HepG2 (cell line): ENCODE results near the gene CSNK1D. TPM values are rescaled to one million over a fixed set of nuclear protein-coding genes. Genes with fewer than 3 reads are reported as not detected.

Experiments used
- CEBPG ChIP-seq: IDR thresholded peaks from 2 replicates; pipeline ENCODE4 v1.6.1; 2016
- E2F2 ChIP-seq: sonication (generic); formaldehyde crosslinking; IDR thresholded peaks from 2 replicates; pipeline ENCODE4 v1.4.0; 2020; ENCODE audit warnings: missing genetic modification reagents, borderline replicate concordance
- FOSL2 ChIP-seq: sonication (generic); formaldehyde crosslinking; IDR thresholded peaks from 2 replicates; pipeline ENCODE4 v1.4.0; 2020; ENCODE audit warnings: missing genetic modification reagents
- IRF2 ChIP-seq: IDR thresholded peaks from 2 replicates; pipeline ENCODE4 v1.6.1; 2018; ENCODE audit warnings: missing genetic modification reagents, missing compliant biosample characterization
- ISL2 ChIP-seq: sonication (generic); formaldehyde crosslinking; IDR thresholded peaks from 2 replicates; pipeline ENCODE4 v1.5.0; 2020; ENCODE audit warnings: missing genetic modification reagents
- MAF1 ChIP-seq: sonication (generic); formaldehyde crosslinking; IDR thresholded peaks from 2 replicates; pipeline ENCODE4 v1.5.0; 2020; ENCODE audit warnings: missing genetic modification reagents, borderline replicate concordance
- POGZ ChIP-seq: sonication (generic); formaldehyde crosslinking; IDR thresholded peaks from 2 replicates; pipeline ENCODE4 v1.4.0; 2020; ENCODE audit warnings: mild to moderate bottlenecking, missing genetic modification reagents
- SALL2 ChIP-seq: sonication (generic); formaldehyde crosslinking; IDR thresholded peaks from 2 replicates; pipeline ENCODE4 v1.8.1; 2023; ENCODE audit warnings: mild to moderate bottlenecking, missing genetic modification reagents, inconsistent platforms
- ZFP90 ChIP-seq: sonication (generic); formaldehyde crosslinking; IDR thresholded peaks from 2 replicates; pipeline ENCODE4 v1.8.0; 2022; ENCODE audit warnings: missing genetic modification reagents, mild to moderate bottlenecking, inconsistent platforms, borderline replicate concordance
- ZNF205 ChIP-seq: IDR thresholded peaks from 2 replicates; pipeline ENCODE4 v1.6.1; 2018; ENCODE audit warnings: missing biosample characterization, missing genetic modification reagents
- ZNF225 ChIP-seq: sonication (generic); formaldehyde crosslinking; IDR thresholded peaks from 2 replicates; pipeline ENCODE4 v1.4.0; 2020; ENCODE audit warnings: mild to moderate bottlenecking, missing genetic modification reagents
- ZNF296 ChIP-seq: sonication (generic); formaldehyde crosslinking; conservative IDR thresholded peaks from 2 replicates; pipeline ENCODE4 v1.5.0; 2020; ENCODE audit warnings: mild to moderate bottlenecking, missing genetic modification reagents
- ZNF572 ChIP-seq: sonication (generic); formaldehyde crosslinking; IDR thresholded peaks from 2 replicates; pipeline ENCODE4 v1.5.1; 2020; ENCODE audit warnings: mild to moderate bottlenecking, missing genetic modification reagents
- ZNF850 ChIP-seq: sonication (generic); formaldehyde crosslinking; conservative IDR thresholded peaks from 2 replicates; pipeline ENCODE4 v1.9.0; 2021; ENCODE audit warnings: mild to moderate bottlenecking, missing genetic modification reagents
- ZSCAN5A ChIP-seq: sonication (generic); formaldehyde crosslinking; IDR thresholded peaks from 2 replicates; pipeline ENCODE4 v1.8.0; 2022; ENCODE audit warnings: mild to moderate bottlenecking, missing genetic modification reagents, borderline replicate concordance
- polyA plus RNA-seq, 8 experiments: library from polyadenylated mRNA; depleted of rRNA in 3 of 8; stranded (reverse) in 7 of 8; unstranded in 1 of 8; fragments of >200 nt; fragmentation: Illumina TruSeq in 4 of 8; extraction: Trizol in 4 of 8; gene quantifications; 2 replicates each; pipeline versions ENCODE4 v1.2.1 to v1.2.3, GENCODE V29; 2011 to 2016; ENCODE audit warnings: low read depth in 4 of 8, missing spikeins in 1 of 8, mixed read lengths in 1 of 8; ENCODE audit not compliant: insufficient read depth in 1 of 8
- total RNA-seq, 5 experiments: library from RNA; depleted of rRNA; stranded (reverse); fragments of >200 nt; fragmentation: Illumina TruSeq; extraction: Trizol; gene quantifications; 2 replicates each; pipeline ENCODE4 v1.2.3, GENCODE V29; 2016; ENCODE audit warnings: low read depth in 1 of 5
- TF ChIP-seq, protein P1 (sequence below): sonication (generic); formaldehyde crosslinking; IDR thresholded peaks from 2 replicates; pipeline ENCODE4 v1.4.0; 2020; ENCODE audit warnings: mild to moderate bottlenecking, missing genetic modification reagents, borderline replicate concordance
- TF ChIP-seq, protein P2 (sequence below): sonication (generic); formaldehyde crosslinking; IDR thresholded peaks from 2 replicates; pipeline ENCODE4 v1.8.0; 2022; ENCODE audit warnings: mild to moderate bottlenecking, missing genetic modification reagents, moderate library complexity
- TF ChIP-seq, protein P3 (sequence below): sonication (generic); formaldehyde crosslinking; IDR thresholded peaks from 2 replicates; pipeline ENCODE4 v1.4.0; 2020; ENCODE audit warnings: missing genetic modification reagents

The CSNK1D gene
- total and polyA plus RNA-seq, 2 of the 13 experiments (the other 11 are each of a cell fraction or from before 2014, with no cell fraction given), result 31.5 to 128 TPM

GRCh38 chr17:82226809-82227628 lies 46.5 kb downstream of the CSNK1D start (continued):
- TF ChIP-seq ISL2 (CRISPR knock-in tag) (no peak), ZNF850 (no peak), FOSL2 (CRISPR knock-in tag) (peak; percentile 65), CEBPG (CRISPR knock-in tag) (no peak), POGZ (CRISPR knock-in tag) (peak; percentile 47; the same call in 1 of the 2 replicates), MAF1 (CRISPR knock-in tag) (no peak), E2F2 (CRISPR knock-in tag) (no peak), ZSCAN5A (CRISPR knock-in tag) (no peak), ZNF205 (CRISPR knock-in tag) (no peak), ZNF296 (CRISPR knock-in tag) (no peak), ZNF572 (no peak), ZFP90 (no peak), SALL2 (CRISPR knock-in tag) (no peak), ZNF225 (0 out of 2 replicates have a peak, but pooled peaks have one; percentile 14), IRF2 (CRISPR knock-in tag) (no peak; the same call in 1 of the 2 replicates)
- TF ChIP-seq, protein P1, sequence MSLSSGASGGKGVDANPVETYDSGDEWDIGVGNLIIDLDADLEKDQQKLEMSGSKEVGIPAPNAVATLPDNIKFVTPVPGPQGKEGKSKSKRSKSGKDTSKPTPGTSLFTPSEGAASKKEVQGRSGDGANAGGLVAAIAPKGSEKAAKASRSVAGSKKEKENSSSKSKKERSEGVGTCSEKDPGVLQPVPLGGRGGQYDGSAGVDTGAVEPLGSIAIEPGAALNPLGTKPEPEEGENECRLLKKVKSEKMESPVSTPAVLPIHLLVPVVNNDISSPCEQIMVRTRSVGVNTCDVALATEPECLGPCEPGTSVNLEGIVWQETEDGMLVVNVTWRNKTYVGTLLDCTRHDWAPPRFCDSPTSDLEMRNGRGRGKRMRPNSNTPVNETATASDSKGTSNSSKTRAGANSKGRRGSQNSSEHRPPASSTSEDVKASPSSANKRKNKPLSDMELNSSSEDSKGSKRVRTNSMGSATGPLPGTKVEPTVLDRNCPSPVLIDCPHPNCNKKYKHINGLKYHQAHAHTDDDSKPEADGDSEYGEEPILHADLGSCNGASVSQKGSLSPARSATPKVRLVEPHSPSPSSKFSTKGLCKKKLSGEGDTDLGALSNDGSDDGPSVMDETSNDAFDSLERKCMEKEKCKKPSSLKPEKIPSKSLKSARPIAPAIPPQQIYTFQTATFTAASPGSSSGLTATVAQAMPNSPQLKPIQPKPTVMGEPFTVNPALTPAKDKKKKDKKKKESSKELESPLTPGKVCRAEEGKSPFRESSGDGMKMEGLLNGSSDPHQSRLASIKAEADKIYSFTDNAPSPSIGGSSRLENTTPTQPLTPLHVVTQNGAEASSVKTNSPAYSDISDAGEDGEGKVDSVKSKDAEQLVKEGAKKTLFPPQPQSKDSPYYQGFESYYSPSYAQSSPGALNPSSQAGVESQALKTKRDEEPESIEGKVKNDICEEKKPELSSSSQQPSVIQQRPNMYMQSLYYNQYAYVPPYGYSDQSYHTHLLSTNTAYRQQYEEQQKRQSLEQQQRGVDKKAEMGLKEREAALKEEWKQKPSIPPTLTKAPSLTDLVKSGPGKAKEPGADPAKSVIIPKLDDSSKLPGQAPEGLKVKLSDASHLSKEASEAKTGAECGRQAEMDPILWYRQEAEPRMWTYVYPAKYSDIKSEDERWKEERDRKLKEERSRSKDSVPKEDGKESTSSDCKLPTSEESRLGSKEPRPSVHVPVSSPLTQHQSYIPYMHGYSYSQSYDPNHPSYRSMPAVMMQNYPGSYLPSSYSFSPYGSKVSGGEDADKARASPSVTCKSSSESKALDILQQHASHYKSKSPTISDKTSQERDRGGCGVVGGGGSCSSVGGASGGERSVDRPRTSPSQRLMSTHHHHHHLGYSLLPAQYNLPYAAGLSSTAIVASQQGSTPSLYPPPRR (CRISPR knock-in tag), result no peak
- TF ChIP-seq, protein P2, sequence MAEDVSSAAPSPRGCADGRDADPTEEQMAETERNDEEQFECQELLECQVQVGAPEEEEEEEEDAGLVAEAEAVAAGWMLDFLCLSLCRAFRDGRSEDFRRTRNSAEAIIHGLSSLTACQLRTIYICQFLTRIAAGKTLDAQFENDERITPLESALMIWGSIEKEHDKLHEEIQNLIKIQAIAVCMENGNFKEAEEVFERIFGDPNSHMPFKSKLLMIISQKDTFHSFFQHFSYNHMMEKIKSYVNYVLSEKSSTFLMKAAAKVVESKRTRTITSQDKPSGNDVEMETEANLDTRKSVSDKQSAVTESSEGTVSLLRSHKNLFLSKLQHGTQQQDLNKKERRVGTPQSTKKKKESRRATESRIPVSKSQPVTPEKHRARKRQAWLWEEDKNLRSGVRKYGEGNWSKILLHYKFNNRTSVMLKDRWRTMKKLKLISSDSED (CRISPR knock-in tag), result no peak
- TF ChIP-seq, protein P3, sequence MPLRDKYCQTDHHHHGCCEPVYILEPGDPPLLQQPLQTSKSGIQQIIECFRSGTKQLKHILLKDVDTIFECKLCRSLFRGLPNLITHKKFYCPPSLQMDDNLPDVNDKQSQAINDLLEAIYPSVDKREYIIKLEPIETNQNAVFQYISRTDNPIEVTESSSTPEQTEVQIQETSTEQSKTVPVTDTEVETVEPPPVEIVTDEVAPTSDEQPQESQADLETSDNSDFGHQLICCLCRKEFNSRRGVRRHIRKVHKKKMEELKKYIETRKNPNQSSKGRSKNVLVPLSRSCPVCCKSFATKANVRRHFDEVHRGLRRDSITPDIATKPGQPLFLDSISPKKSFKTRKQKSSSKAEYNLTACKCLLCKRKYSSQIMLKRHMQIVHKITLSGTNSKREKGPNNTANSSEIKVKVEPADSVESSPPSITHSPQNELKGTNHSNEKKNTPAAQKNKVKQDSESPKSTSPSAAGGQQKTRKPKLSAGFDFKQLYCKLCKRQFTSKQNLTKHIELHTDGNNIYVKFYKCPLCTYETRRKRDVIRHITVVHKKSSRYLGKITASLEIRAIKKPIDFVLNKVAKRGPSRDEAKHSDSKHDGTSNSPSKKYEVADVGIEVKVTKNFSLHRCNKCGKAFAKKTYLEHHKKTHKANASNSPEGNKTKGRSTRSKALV (CRISPR knock-in tag), result no peak
